H1 (cell line): ENCODE data around the gene SPRR4.

ENCODE experiments used
- ATF3 ChIP-seq: IDR thresholded peaks from 2 replicates; pipeline ENCODE4 v1.6.1; 2011; ENCODE audit warnings: low read depth, mild to moderate bottlenecking, low read length; ENCODE audit not compliant: insufficient read depth
- CEBPB ChIP-seq: IDR thresholded peaks from 2 replicates; pipeline ENCODE4 v1.6.1; 2012; ENCODE audit warnings: low read depth, low read length
- CTCF ChIP-seq, 3 experiments: IDR thresholded peaks; 1 replicate in 2 of 3; 2 replicates in 1 of 3; pipeline versions ENCODE4 v1.5.1 to v1.6.1; 2011; ENCODE audit warnings: low read length in 3 of 3, mild to moderate bottlenecking in 3 of 3, inconsistent platforms in 2 of 3, low read depth in 1 of 3, moderate library complexity in 1 of 3; ENCODE audit not compliant: insufficient read depth in 1 of 3; ENCODE audit errors: control extremely low read depth in 1 of 3
- EP300 ChIP-seq, 2 experiments: IDR thresholded peaks; 1 replicate in 1 of 2; 2 replicates in 1 of 2; pipeline ENCODE4 v1.6.1; 2011 to 2012; ENCODE audit warnings: low read depth in 2 of 2, low read length in 2 of 2, mild to moderate bottlenecking in 2 of 2, borderline replicate concordance in 1 of 2, inconsistent platforms in 1 of 2, moderate library complexity in 1 of 2
- EZH2 ChIP-seq: fragments of 200-600 bp; sonication (generic); IDR thresholded peaks from 2 replicates; pipeline ENCODE4 v1.7.1; 2012; ENCODE audit warnings: low read depth, mild to moderate bottlenecking, moderate library complexity, low read length, inconsistent platforms; ENCODE audit not compliant: severe bottlenecking
- HDAC2 ChIP-seq, 2 experiments: fragments of 300-600 bp in 1 of 2; sonication (generic) in 1 of 2; IDR thresholded peaks; 2 replicates each; pipeline ENCODE4 v1.6.1; 2011 to 2012; ENCODE audit warnings: low read depth in 2 of 2, low read length in 2 of 2, mild to moderate bottlenecking in 2 of 2, moderate library complexity in 2 of 2, borderline replicate concordance in 1 of 2, inconsistent platforms in 1 of 2
- HDAC6 ChIP-seq: IDR thresholded peaks from one replicate; pipeline ENCODE4 v1.7.1; 2012; ENCODE audit warnings: low read depth, mild to moderate bottlenecking, inconsistent platforms, low read length, moderate library complexity
- MAFK ChIP-seq: IDR thresholded peaks from 2 replicates; pipeline ENCODE4 v1.6.1; 2012; ENCODE audit warnings: low read depth, mild to moderate bottlenecking, improper control_type of control experiment, low read length
- MAX ChIP-seq: IDR thresholded peaks from 2 replicates; pipeline ENCODE4 v1.6.1; 2012; ENCODE audit warnings: inconsistent platforms
- POLR2A ChIP-seq, 2 experiments: IDR thresholded peaks; 1 replicate in 1 of 2; 2 replicates in 1 of 2; pipeline ENCODE4 v1.6.1; 2011; ENCODE audit warnings: low read depth in 2 of 2, low read length in 2 of 2, mild to moderate bottlenecking in 2 of 2; ENCODE audit errors: control extremely low read depth in 1 of 2
- POLR2AphosphoS5 ChIP-seq: IDR thresholded peaks from 2 replicates; pipeline ENCODE4 v1.6.1; 2011; ENCODE audit warnings: low read depth, low read length
- TAF1 ChIP-seq: IDR thresholded peaks from 2 replicates; pipeline ENCODE4 v1.6.1; 2011; ENCODE audit warnings: mild to moderate bottlenecking, low read depth, low read length

- TF ChIP-seq TAF1 (no peak), HDAC6 (no peak), MAX (no peak), POLR2A (IDR thresholded peaks at IDR 0.05; ENCODE audit: control extremely low read depth in 1 of 2, low read depth in 2 of 2, low read length in 2 of 2) (no peak), CTCF (IDR thresholded peaks at IDR 0.05; ENCODE audit: control extremely low read depth in 1 of 3, insufficient read depth in 1 of 3, low read depth in 1 of 3, low read length in 3 of 3) (no peak), EP300 (IDR thresholded peaks at IDR 0.05; ENCODE audit: borderline replicate concordance in 1 of 2, low read depth in 2 of 2, low read length in 2 of 2) (no peak), EZH2 (no peak), HDAC2 (IDR thresholded peaks at IDR 0.05; ENCODE audit: borderline replicate concordance in 1 of 2, low read depth in 2 of 2, low read length in 2 of 2) (no peak), CEBPB (no peak), MAFK (no peak), POLR2AphosphoS5 (no peak), ATF3 (no peak)
Measured at GRCh38 chr1:152924191-152924590, 46.3 kb upstream of the SPRR4 start.
